A549 (cell line): ENCODE measurements around the gene SDC4. TPM values are rescaled to one million over a fixed set of nuclear protein-coding genes. Genes with fewer than 3 reads are reported as not detected.

Experiments
- ATAC-seq, 2 experiments: fragments of 200-7000 bp in 1 of 2; fragments of >200 bp in 1 of 2; cut with Nextera tagmentation in 1 of 2; cut with Tn5 transposase in 1 of 2; 3 replicates each; pipeline versions ENCODE4 v1.8.0 to v1.9.1; 2018 to 2020; ENCODE audit warnings: mild to moderate bottlenecking in 1 of 2, moderate library complexity in 1 of 2
- CTCF ChIA-PET: fragments of 300-600 bp; sonication (Branson Sonifier 250); formaldehyde crosslinking; extraction: SDS; loops from one replicate; lab custom pipeline; 2021; ENCODE audit warnings: antibody characterized with exemption, inconsistent platforms; lab: Yijun Ruan, JAX
- POLR2A ChIA-PET: fragments of 350-600 bp; formaldehyde crosslinking; extraction: SDS; loops from one replicate; lab custom pipeline; 2021; ENCODE audit warnings: antibody characterized with exemption, inconsistent platforms; lab: Yijun Ruan, JAX
- DNase-seq, 2 experiments: peaks; one replicate each; pipeline versions ENCODE4 v3.0.0 to v3.0.0-alpha.2; 2011 to 2016; ENCODE audit warnings: low read depth in 1 of 2, low spot score in 1 of 2
- FAIRE-seq: peaks from 2 replicates; lab custom pipeline; 2011; peaks lifted over from hg19 to GRCh38; lab: Jason Lieb, UNC
- H3K27ac ChIP-seq, 2 experiments: fragments of >200 bp; sonication (Bioruptor Twin); formaldehyde crosslinking; 3 replicates each; pipeline ENCODE4 v1.5.1; 2016 to 2017
- H3K4me1 ChIP-seq: fragments of >200 bp; sonication (Bioruptor Twin); formaldehyde crosslinking; 3 replicates; pipeline ENCODE4 v1.6.1; 2016
- H3K4me2 ChIP-seq: fragments of >200 bp; sonication (Bioruptor Twin); formaldehyde crosslinking; 3 replicates; pipeline ENCODE4 v1.6.1; 2016
- H3K4me3 ChIP-seq: fragments of >200 bp; sonication (Bioruptor Twin); formaldehyde crosslinking; 3 replicates; pipeline ENCODE4 v1.5.1; 2016
- H3K9me3 ChIP-seq: fragments of >200 bp; sonication (Bioruptor Twin); formaldehyde crosslinking; 3 replicates; pipeline ENCODE4 v1.6.1; 2016
- BHLHE40 ChIP-seq: IDR thresholded peaks from 2 replicates; pipeline ENCODE4 v1.6.1; 2012; ENCODE audit warnings: low read depth, low read length, inconsistent platforms
- CEBPB ChIP-seq, 2 experiments: fragments of >200 bp in 1 of 2; sonication (Bioruptor Twin) in 1 of 2; formaldehyde crosslinking in 1 of 2; IDR thresholded peaks; 2 replicates each; pipeline ENCODE4 v1.6.1; 2012 to 2016
- CHD2 ChIP-seq: fragments of 150-350 bp; IDR thresholded peaks from 2 replicates; pipeline ENCODE4 v1.6.1; 2014; ENCODE audit warnings: low read length; ENCODE audit not compliant: partially characterized antibody
- EP300 ChIP-seq, 2 experiments: fragments of >200 bp; sonication (Bioruptor Twin); formaldehyde crosslinking; IDR thresholded peaks; 2 replicates in 1 of 2; 3 replicates in 1 of 2; pipeline ENCODE4 v1.6.1; 2016 to 2017
- FOSL2 ChIP-seq, 2 experiments: fragments of 450-650 bp in 1 of 2; fragments of >200 bp in 1 of 2; sonication (Bioruptor Twin) in 1 of 2; formaldehyde crosslinking; IDR thresholded peaks; 2 replicates each; pipeline versions ENCODE4 v1.5.0 to v1.6.1; 2016 to 2020; ENCODE audit warnings: mild to moderate bottlenecking in 1 of 2, moderate library complexity in 1 of 2
- HDAC2 ChIP-seq: fragments of 200-600 bp; sonication (generic); IDR thresholded peaks from 2 replicates; pipeline ENCODE4 v1.6.1; 2016
- HOXB13 ChIP-seq: fragments of 250-450 bp; sonication (Bioruptor Pico); IDR thresholded peaks from 2 replicates; pipeline ENCODE4 v1.5.0; 2020; ENCODE audit warnings: low read depth, mild to moderate bottlenecking, moderate library complexity
- HOXB5 ChIP-seq: fragments of 250-450 bp; sonication (Bioruptor Pico); IDR thresholded peaks from 2 replicates; pipeline ENCODE4 v1.5.0; 2020; ENCODE audit warnings: mild to moderate bottlenecking, moderate library complexity
- JUNB ChIP-seq: fragments of >200 bp; sonication (Bioruptor Twin); formaldehyde crosslinking; IDR thresholded peaks from 2 replicates; pipeline ENCODE4 v1.6.1; 2016
- KDM1A ChIP-seq: fragments of 200-600 bp; sonication (generic); IDR thresholded peaks from 2 replicates; pipeline ENCODE4 v1.6.1; 2016; ENCODE audit warnings: low read depth, mild to moderate bottlenecking
- KDM5A ChIP-seq: fragments of 200-600 bp; sonication (generic); IDR thresholded peaks from 2 replicates; pipeline ENCODE4 v1.6.1; 2016; ENCODE audit warnings: antibody characterized with exemption, mild to moderate bottlenecking
- MAFK ChIP-seq: fragments of 450-650 bp; IDR thresholded peaks from 2 replicates; pipeline ENCODE4 v1.6.1; 2014; ENCODE audit not compliant: partially characterized antibody
- NFE2L2 ChIP-seq: fragments of 150-350 bp; conservative IDR thresholded peaks from 2 replicates; pipeline ENCODE4 v1.6.1; 2014; ENCODE audit warnings: low read length
- NPAS2 ChIP-seq: fragments of 250-450 bp; sonication (Bioruptor Pico); IDR thresholded peaks from 2 replicates; pipeline ENCODE4 v1.8.0; 2022; ENCODE audit warnings: mild to moderate bottlenecking, moderate library complexity, borderline replicate concordance
- PBX3 ChIP-seq: IDR thresholded peaks from 2 replicates; pipeline ENCODE4 v1.6.1; 2012
- PHF8 ChIP-seq: fragments of 200-600 bp; sonication (generic); IDR thresholded peaks from 2 replicates; pipeline ENCODE4 v1.6.1; 2016; ENCODE audit warnings: low read depth, mild to moderate bottlenecking, antibody characterized with exemption, moderate library complexity, borderline replicate concordance
- POLR2AphosphoS2 ChIP-seq: conservative IDR thresholded peaks from 2 replicates; pipeline ENCODE4 v1.6.1; 2012; ENCODE audit warnings: low read length, improper control_type of control experiment, inconsistent platforms
- RAD21 ChIP-seq, 2 experiments: fragments of >200 bp in 1 of 2; sonication (Bioruptor Twin) in 1 of 2; formaldehyde crosslinking in 1 of 2; IDR thresholded peaks in 1 of 2; conservative IDR thresholded peaks in 1 of 2; 2 replicates in 1 of 2; 3 replicates in 1 of 2; pipeline ENCODE4 v1.6.1; 2012 to 2018; ENCODE audit warnings: inconsistent platforms in 1 of 2
- RARB ChIP-seq: fragments of 250-450 bp; sonication (Bioruptor Pico); IDR thresholded peaks from 2 replicates; pipeline ENCODE4 v1.8.0; 2021; ENCODE audit warnings: mild to moderate bottlenecking, moderate library complexity
- RNF2 ChIP-seq: fragments of 200-600 bp; sonication (generic); IDR thresholded peaks from 2 replicates; pipeline ENCODE4 v1.6.1; 2016; ENCODE audit warnings: low read depth, mild to moderate bottlenecking, antibody characterized with exemption, moderate library complexity, borderline replicate concordance
- SMC3 ChIP-seq: fragments of >200 bp; sonication (Bioruptor Twin); formaldehyde crosslinking; IDR thresholded peaks from 3 replicates; pipeline ENCODE4 v1.6.1; 2018; ENCODE audit warnings: inconsistent platforms
- ZC3H11A ChIP-seq: fragments of 450-650 bp; IDR thresholded peaks from 2 replicates; pipeline ENCODE4 v1.6.1; 2014; ENCODE audit warnings: antibody characterized with exemption, mild to moderate bottlenecking
- ZFP36 ChIP-seq: fragments of 450-650 bp; IDR thresholded peaks from 2 replicates; pipeline ENCODE4 v1.6.1; 2014; ENCODE audit warnings: borderline replicate concordance; ENCODE audit not compliant: partially characterized antibody
- WGBS: methylation state at CpG from one replicate; pipeline ENCODE4 v1.1.6; 2017; ENCODE audit errors: missing lambda C conversion rate; 5-methylcytosine and 5-hydroxymethylcytosine counted together
- polyA plus RNA-seq, 4 experiments: library from polyadenylated mRNA; depleted of rRNA in 3 of 4; stranded (reverse); fragments of >200 nt; fragmentation: RNase III in 1 of 4; extraction: RNeasy Plus Mini Kit Qiagen cat#74134 plus additional on column Dnase treatment in 1 of 4; gene quantifications; 2 replicates in 3 of 4; 3 replicates in 1 of 4; pipeline ENCODE4 v1.2.3, GENCODE V29; 2011 to 2017
- TF ChIP-seq, protein P1 (sequence below): fragments of 250-450 bp; sonication (Bioruptor Pico); IDR thresholded peaks from 2 replicates; pipeline ENCODE4 v1.5.0; 2021; ENCODE audit warnings: mild to moderate bottlenecking, moderate library complexity, borderline replicate concordance
- TF ChIP-seq, protein P2 (sequence below): fragments of >200 bp; sonication (Bioruptor Twin); formaldehyde crosslinking; IDR thresholded peaks from 3 replicates; pipeline ENCODE4 v1.5.1; 2016
- TF ChIP-seq, protein P3 (sequence below): fragments of >200 bp; sonication (Bioruptor Twin); formaldehyde crosslinking; IDR thresholded peaks from 2 replicates; pipeline ENCODE4 v1.6.1; 2016
- TF ChIP-seq, protein P4 (sequence below): IDR thresholded peaks from 2 replicates; pipeline ENCODE4 v1.6.1; 2012
- TF ChIP-seq, protein P5 (sequence below): fragments of 250-450 bp; sonication (Bioruptor Pico); IDR thresholded peaks from 2 replicates; pipeline ENCODE4 v1.5.0; 2020; ENCODE audit warnings: low read depth, mild to moderate bottlenecking, moderate library complexity

The SDC4 gene
- polyA plus RNA-seq, 2 of the 4 experiments (the other 2 are of a cell fraction): 27.4 to 35.6 TPM

DNA sequence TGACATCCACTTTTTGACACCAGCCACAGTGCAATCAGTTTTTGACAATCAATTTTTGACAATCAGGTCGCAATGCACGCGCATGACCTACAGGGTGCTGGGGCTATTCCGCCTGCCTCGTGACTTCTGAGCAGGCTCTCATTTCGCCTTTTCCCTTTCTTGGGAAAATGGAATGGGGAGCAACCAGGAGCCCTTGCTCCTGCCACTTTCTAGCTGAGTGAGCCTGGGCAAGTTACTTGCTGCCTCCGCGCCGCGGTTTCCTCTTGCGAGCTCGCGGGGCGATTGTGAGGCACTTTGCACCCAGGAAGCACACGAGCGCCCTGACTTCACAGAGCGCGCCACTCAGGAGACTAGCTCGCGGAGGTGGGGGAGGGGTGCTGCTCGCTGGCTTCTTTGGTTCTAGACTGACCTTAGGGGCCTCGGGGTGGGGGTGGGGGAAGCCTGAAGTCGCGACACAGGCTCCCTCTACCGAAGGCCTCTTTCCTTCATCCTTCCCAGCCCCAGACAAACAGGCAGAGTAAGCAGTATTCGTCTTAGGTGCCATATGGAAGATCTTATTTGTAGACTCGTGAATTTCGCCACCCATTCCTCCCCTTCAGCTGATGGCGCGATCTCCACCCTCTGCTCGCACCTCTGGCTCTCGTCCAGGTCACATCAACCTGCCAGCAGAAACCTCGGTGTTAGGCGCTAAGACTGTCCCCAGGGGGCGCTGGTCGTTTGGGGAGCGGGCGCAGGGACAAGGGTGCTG lies 25.3 kb upstream of the SDC4 start:
- Histone ChIP-seq H3K27ac (peak overlapping the region; percentile 40 to 73; a peak in 5 of 6 replicates), H3K9me3 (no peaks in the 10 kb centered on the region), H3K4me1 (no peaks in the 10 kb centered on the region), H3K4me2 (peak overlapping the region; percentile 76), H3K4me3 (peak overlapping the region; percentile 43)
- ChIA-PET CTCF (interaction anchor here (0.6 to 12.1 kb wide), 48 partner anchors 10 to 425 kb away, joined by 3 to 240 read pairs (median 6); partner anchors contain the start of genes DBNDD2, SDC4 and SYS1), POLR2A (interaction anchor here (0.5 to 1.9 kb wide), 5 partner anchors 10 to 63 kb away, joined by 3 to 9 read pairs (median 4); partner anchors contain the start of gene SYS1)
- WGBS: 24% methylated on average over 38 of the region's 38 CpGs
- TF ChIP-seq RAD21 (conservative IDR thresholded peaks at IDR 0.05 in 1 of 2, IDR thresholded peaks at IDR 0.05 in 1 of 2): peak; percentile 87 to 89
- TF ChIP-seq KDM5A: no peak
- TF ChIP-seq PHF8: no peak
- no peak for TF ChIP-seq PBX3
- TF ChIP-seq, protein P1, sequence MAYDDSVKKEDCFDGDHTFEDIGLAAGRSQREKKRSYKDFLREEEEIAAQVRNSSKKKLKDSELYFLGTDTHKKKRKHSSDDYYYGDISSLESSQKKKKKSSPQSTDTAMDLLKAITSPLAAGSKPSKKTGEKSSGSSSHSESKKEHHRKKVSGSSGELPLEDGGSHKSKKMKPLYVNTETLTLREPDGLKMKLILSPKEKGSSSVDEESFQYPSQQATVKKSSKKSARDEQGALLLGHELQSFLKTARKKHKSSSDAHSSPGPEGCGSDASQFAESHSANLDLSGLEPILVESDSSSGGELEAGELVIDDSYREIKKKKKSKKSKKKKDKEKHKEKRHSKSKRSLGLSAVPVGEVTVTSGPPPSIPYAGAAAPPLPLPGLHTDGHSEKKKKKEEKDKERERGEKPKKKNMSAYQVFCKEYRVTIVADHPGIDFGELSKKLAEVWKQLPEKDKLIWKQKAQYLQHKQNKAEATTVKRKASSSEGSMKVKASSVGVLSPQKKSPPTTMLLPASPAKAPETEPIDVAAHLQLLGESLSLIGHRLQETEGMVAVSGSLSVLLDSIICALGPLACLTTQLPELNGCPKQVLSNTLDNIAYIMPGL (CRISPR knock-in tag): no peak
- no peak for TF ChIP-seq FOSL2 (IDR thresholded peaks at IDR 0.05)
- no peak for TF ChIP-seq FOSL2 (CRISPR knock-in tag; IDR thresholded peaks at IDR 0.05)
- no peak for TF ChIP-seq RARB (CRISPR knock-in tag)
- no peak for TF ChIP-seq ZC3H11A
- no peak for TF ChIP-seq POLR2AphosphoS2
- peak; percentile 2 for TF ChIP-seq MAFK
- TF ChIP-seq SMC3: peak; percentile 93
- no peak for TF ChIP-seq HDAC2
- TF ChIP-seq, protein P2, sequence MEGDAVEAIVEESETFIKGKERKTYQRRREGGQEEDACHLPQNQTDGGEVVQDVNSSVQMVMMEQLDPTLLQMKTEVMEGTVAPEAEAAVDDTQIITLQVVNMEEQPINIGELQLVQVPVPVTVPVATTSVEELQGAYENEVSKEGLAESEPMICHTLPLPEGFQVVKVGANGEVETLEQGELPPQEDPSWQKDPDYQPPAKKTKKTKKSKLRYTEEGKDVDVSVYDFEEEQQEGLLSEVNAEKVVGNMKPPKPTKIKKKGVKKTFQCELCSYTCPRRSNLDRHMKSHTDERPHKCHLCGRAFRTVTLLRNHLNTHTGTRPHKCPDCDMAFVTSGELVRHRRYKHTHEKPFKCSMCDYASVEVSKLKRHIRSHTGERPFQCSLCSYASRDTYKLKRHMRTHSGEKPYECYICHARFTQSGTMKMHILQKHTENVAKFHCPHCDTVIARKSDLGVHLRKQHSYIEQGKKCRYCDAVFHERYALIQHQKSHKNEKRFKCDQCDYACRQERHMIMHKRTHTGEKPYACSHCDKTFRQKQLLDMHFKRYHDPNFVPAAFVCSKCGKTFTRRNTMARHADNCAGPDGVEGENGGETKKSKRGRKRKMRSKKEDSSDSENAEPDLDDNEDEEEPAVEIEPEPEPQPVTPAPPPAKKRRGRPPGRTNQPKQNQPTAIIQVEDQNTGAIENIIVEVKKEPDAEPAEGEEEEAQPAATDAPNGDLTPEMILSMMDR: peak; percentile 94
- no peak for FAIRE-seq
- DNase-seq: peak; percentile 84 to 91
- peak; percentile 86 to 93 for ATAC-seq

DNA sequence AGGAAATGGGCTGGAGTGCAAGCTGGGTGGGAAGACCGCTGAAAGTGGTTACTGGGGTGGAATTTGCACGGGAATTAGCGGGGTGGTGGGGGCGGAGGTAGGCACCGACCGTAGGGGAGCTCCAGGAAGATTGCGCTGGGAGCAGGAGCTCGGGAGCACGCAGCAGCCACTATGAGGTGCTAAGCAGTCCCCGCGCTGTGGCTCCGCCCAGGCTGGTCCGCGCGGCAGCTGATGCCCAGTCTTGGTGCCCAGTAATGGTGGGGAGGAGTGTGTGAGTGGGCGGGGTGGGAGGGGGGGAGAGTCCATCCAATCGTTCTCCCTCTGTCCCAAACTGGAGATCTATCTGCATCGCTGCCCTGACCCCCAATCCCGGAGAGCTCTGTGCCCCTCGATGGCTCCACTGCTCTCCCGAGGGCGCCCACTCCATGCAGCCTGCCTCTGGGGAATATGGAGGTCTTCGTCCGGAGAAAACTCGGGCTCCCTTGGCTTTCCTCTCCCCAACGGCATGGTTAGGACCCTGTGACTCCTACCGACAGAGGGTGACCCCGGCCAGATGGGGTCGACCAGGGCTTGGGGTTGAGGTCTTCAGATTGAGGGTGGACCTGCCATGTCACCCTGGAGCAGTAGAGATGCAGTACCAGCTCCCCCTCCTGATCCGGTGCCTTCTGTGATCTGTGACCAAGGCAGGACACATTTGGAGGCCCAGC lies 24.6 kb upstream of the SDC4 start:
- POLR2A ChIA-PET: interaction anchor here (0.5 to 1.1 kb wide), 4 partner anchors 28 to 1981 kb away, joined by 3 to 4 read pairs (median 3); no protein-coding TSS in a partner anchor
- H3K4me3 ChIP-seq: no peak overlapping the region
- no peaks in the 10 kb centered on the region for H3K9me3 ChIP-seq
- DNase-seq (no peak), FAIRE-seq (no peak), ATAC-seq (no peak; a peak in 1 of 6 replicates)
- 91% methylated on average over 28 of the region's 30 CpGs for WGBS
- CTCF ChIA-PET: interaction anchor here (1.1 to 12.1 kb wide), 26 partner anchors 10 to 426 kb away, joined by 3 to 240 read pairs (median 14); partner anchors contain the start of genes DBNDD2, SDC4 and SYS1
- H3K27ac ChIP-seq: no peak overlapping the region; a peak in 1 of 6 replicates
- peak overlapping the region; percentile 76 for H3K4me2 ChIP-seq
- H3K4me1 ChIP-seq: no peaks in the 10 kb centered on the region
- TF ChIP-seq EP300 (IDR thresholded peaks at IDR 0.05) (no peak), ZC3H11A (no peak), CHD2 (no peak), RNF2 (no peak), NPAS2 (CRISPR knock-in tag) (no peak), JUNB (no peak), ZFP36 (no peak), RAD21 (conservative IDR thresholded peaks at IDR 0.05 in 1 of 2, IDR thresholded peaks at IDR 0.05 in 1 of 2) (no peak), HOXB13 (CRISPR knock-in tag) (no peak), CEBPB (IDR thresholded peaks at IDR 0.05) (no peak), NFE2L2 (no peak), HOXB5 (CRISPR knock-in tag) (no peak), PHF8 (no peak), KDM1A (no peak), BHLHE40 (no peak), KDM5A (no peak)
- TF ChIP-seq, protein P3, sequence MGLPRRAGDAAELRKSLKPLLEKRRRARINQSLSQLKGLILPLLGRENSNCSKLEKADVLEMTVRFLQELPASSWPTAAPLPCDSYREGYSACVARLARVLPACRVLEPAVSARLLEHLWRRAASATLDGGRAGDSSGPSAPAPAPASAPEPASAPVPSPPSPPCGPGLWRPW: no peak
- TF ChIP-seq, protein P4, sequence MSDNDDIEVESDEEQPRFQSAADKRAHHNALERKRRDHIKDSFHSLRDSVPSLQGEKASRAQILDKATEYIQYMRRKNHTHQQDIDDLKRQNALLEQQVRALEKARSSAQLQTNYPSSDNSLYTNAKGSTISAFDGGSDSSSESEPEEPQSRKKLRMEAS: no peak
- TF ChIP-seq, protein P5, sequence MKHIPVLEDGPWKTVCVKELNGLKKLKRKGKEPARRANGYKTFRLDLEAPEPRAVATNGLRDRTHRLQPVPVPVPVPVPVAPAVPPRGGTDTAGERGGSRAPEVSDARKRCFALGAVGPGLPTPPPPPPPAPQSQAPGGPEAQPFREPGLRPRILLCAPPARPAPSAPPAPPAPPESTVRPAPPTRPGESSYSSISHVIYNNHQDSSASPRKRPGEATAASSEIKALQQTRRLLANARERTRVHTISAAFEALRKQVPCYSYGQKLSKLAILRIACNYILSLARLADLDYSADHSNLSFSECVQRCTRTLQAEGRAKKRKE (CRISPR knock-in tag): no peak
